Measurements from ENCODE around the gene RBM26.

- TF ChIP-seq, protein P1, sequence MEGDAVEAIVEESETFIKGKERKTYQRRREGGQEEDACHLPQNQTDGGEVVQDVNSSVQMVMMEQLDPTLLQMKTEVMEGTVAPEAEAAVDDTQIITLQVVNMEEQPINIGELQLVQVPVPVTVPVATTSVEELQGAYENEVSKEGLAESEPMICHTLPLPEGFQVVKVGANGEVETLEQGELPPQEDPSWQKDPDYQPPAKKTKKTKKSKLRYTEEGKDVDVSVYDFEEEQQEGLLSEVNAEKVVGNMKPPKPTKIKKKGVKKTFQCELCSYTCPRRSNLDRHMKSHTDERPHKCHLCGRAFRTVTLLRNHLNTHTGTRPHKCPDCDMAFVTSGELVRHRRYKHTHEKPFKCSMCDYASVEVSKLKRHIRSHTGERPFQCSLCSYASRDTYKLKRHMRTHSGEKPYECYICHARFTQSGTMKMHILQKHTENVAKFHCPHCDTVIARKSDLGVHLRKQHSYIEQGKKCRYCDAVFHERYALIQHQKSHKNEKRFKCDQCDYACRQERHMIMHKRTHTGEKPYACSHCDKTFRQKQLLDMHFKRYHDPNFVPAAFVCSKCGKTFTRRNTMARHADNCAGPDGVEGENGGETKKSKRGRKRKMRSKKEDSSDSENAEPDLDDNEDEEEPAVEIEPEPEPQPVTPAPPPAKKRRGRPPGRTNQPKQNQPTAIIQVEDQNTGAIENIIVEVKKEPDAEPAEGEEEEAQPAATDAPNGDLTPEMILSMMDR (IDR thresholded peaks at IDR 0.05) = no peak
- TF ChIP-seq EP300 (IDR thresholded peaks at IDR 0.05; ENCODE audit: low read depth) (no peak), POLR2A (IDR thresholded peaks at IDR 0.05) (no peak), POLR2AphosphoS5 (IDR thresholded peaks at IDR 0.05) (no peak)
These were observed 99.4 kb downstream of the RBM26 start for GRCh38 chr13:79306650-79307049.
